HL-60 (cell line): ENCODE data around the gene FAIM.

Experiments
- DNase-seq, 2 experiments: peaks; one replicate each; pipeline ENCODE4 v3.0.0-alpha.2; 2010 to 2020; ENCODE audit warnings: low read depth in 1 of 2, low spot score in 1 of 2
- H3K27ac ChIP-seq: fragments of 250-450 bp; sonication (Bioruptor Pico); replicated peaks from 2 replicates; pipeline ENCODE4 v1.5.1; 2020; ENCODE audit warnings: mild to moderate bottlenecking, moderate library complexity
- H3K27me3 ChIP-seq: fragments of 250-450 bp; sonication (Bioruptor Pico); 2 replicates; pipeline ENCODE4 v1.5.1; 2021; ENCODE audit warnings: mild to moderate bottlenecking, moderate library complexity; ENCODE audit not compliant: insufficient read depth, poor library complexity, severe bottlenecking
- H3K4me3 ChIP-seq: replicated peaks from 2 replicates; pipeline ENCODE4 v1.5.1; 2011; ENCODE audit warnings: mild to moderate bottlenecking, control low read depth, low read length; ENCODE audit not compliant: insufficient read depth
- CTCF ChIP-seq: IDR thresholded peaks from one replicate; pipeline ENCODE4 v1.5.1; 2011; ENCODE audit warnings: low read length, control low read depth, inconsistent platforms; ENCODE audit not compliant: insufficient read depth
- GABPA ChIP-seq: IDR thresholded peaks from 2 replicates; pipeline ENCODE4 v1.6.1; 2012; ENCODE audit warnings: low read depth
- POLR2AphosphoS5 ChIP-seq: IDR thresholded peaks from 2 replicates; pipeline ENCODE4 v1.6.1; 2012; ENCODE audit warnings: low read depth
- SPI1 ChIP-seq: IDR thresholded peaks from 2 replicates; pipeline ENCODE4 v1.6.1; 2012; ENCODE audit warnings: low read depth, mild to moderate bottlenecking, borderline replicate concordance
- TF ChIP-seq, protein P1 (sequence below): IDR thresholded peaks from 2 replicates; pipeline ENCODE4 v1.6.1; 2012; ENCODE audit warnings: low read depth; ENCODE audit not compliant: insufficient replicate concordance

FAIM gene

DNA sequence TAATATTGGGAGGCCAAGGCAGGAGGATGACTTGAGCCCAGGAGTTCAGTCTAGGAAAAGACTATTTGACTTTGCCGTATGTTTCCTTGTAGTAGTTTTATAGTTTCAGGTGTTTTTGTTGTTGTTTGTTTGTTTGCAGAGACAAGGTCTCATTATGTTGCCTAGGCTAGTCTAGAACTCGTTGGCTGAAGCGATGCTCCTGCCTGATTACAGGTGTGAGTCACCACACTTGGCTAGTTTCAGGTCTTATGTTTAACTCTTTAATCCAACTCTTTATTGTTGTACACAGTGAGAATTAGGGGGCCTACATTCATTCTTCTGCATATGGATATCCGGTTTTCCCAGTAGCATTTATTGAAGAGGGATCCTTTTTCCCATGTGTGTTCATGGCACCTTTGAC is 32.0 kb downstream of the FAIM start:
- no peak for TF ChIP-seq CTCF
- no peak for TF ChIP-seq GABPA
- TF ChIP-seq, protein P1, sequence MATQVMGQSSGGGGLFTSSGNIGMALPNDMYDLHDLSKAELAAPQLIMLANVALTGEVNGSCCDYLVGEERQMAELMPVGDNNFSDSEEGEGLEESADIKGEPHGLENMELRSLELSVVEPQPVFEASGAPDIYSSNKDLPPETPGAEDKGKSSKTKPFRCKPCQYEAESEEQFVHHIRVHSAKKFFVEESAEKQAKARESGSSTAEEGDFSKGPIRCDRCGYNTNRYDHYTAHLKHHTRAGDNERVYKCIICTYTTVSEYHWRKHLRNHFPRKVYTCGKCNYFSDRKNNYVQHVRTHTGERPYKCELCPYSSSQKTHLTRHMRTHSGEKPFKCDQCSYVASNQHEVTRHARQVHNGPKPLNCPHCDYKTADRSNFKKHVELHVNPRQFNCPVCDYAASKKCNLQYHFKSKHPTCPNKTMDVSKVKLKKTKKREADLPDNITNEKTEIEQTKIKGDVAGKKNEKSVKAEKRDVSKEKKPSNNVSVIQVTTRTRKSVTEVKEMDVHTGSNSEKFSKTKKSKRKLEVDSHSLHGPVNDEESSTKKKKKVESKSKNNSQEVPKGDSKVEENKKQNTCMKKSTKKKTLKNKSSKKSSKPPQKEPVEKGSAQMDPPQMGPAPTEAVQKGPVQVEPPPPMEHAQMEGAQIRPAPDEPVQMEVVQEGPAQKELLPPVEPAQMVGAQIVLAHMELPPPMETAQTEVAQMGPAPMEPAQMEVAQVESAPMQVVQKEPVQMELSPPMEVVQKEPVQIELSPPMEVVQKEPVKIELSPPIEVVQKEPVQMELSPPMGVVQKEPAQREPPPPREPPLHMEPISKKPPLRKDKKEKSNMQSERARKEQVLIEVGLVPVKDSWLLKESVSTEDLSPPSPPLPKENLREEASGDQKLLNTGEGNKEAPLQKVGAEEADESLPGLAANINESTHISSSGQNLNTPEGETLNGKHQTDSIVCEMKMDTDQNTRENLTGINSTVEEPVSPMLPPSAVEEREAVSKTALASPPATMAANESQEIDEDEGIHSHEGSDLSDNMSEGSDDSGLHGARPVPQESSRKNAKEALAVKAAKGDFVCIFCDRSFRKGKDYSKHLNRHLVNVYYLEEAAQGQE: no peak
- TF ChIP-seq SPI1: no peak
- TF ChIP-seq POLR2AphosphoS5: no peak; the same call in 1 of the 2 replicates
- Histone ChIP-seq H3K4me3 (no peak overlapping the region), H3K27me3 (no peaks in the 10 kb centered on the region), H3K27ac (no peak overlapping the region)
- no peak for DNase-seq

GRCh38 chr3:138642226-138642926 is 33.8 kb downstream of the FAIM start:
- TF ChIP-seq SPI1: no peak
- TF ChIP-seq CTCF: no peak
- TF ChIP-seq, protein P1: no peak
- no peak for TF ChIP-seq GABPA
- no peak for TF ChIP-seq POLR2AphosphoS5
- H3K4me3 ChIP-seq: no peak overlapping the region

DNA sequence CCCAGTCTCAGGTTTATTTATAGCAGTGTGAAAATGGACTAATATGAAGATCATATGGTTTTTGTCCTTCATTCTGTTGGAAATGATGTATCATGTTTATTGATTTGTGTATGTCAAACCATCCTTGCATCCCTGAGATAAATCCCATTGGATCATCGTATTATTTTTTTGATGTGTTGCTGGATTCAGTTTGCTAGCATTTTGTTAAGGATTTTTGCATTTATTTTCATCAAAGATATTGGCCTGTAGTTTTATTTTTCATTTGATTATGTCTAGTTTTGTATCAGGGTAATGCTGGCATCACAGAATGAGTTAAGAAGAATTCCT is 34.3 kb downstream of the FAIM start:
- Histone ChIP-seq H3K4me3 (no peak overlapping the region), H3K27ac (no peak overlapping the region), H3K27me3 (no peaks in the 10 kb centered on the region)
- DNase-seq: no peak
- TF ChIP-seq GABPA: no peak
- TF ChIP-seq SPI1: no peak
- TF ChIP-seq POLR2AphosphoS5: no peak
- no peak for TF ChIP-seq CTCF
- TF ChIP-seq, protein P1: no peak

More at GRCh38 chr3:138642226-138642926, 33.8 kb downstream of the FAIM start:
- DNase-seq: no peak
- no peaks in the 10 kb centered on the region for H3K27me3 ChIP-seq
- H3K27ac ChIP-seq: no peak overlapping the region
